Right lobe of liver (tissue), 6 donors: ENCODE measurements around the gene KCTD12. TPM values are rescaled to one million over a fixed set of nuclear protein-coding genes. Genes with fewer than 3 reads are reported as not detected.
"Not testable (repeated sequence)": the region's sequence is repeated elsewhere in the genome, so short reads cannot be mapped to it uniquely, and the experiment has no call there.

Experiments
- ATAC-seq, 4 donors: fragments of 200-7000 bp; cut with Tn5 transposase; one replicate each; pipeline ENCODE4 v1.9.1; 2020; ENCODE audit warnings: mild to moderate bottlenecking in 4 of 4, moderate library complexity in 4 of 4
- DNase-seq, 3 donors: peaks; one replicate each; pipeline ENCODE4 v3.0.0-alpha.2; 2020
- H3K27ac ChIP-seq, 3 donors: fragments of 200-600 bp; one replicate each; pipeline ENCODE4 v1.8.0; 2022
- H3K27me3 ChIP-seq, 2 donors: fragments of 200-600 bp; one replicate each; pipeline ENCODE4 v1.8.0; 2022
- H3K36me3 ChIP-seq, 4 donors: fragments of 200-600 bp; sonication (generic) in 1 of 4; one replicate each; pipeline versions ENCODE4 v1.5.1 to v1.8.0; 2017 to 2022; ENCODE audit warnings: control low read depth in 1 of 4
- H3K4me1 ChIP-seq, 4 donors: fragments of 200-600 bp; sonication (generic) in 1 of 4; one replicate each; pipeline versions ENCODE4 v1.5.1 to v1.8.0; 2017 to 2022; ENCODE audit warnings: control low read depth in 1 of 4
- H3K4me3 ChIP-seq, 3 donors: fragments of 200-600 bp; one replicate each; pipeline ENCODE4 v1.8.0; 2022
- H3K9me3 ChIP-seq, 4 donors: fragments of 200-600 bp; sonication (generic) in 1 of 4; one replicate each; pipeline versions ENCODE4 v1.5.1 to v1.8.0; 2017 to 2022; ENCODE audit warnings: control low read depth in 1 of 4
- POLR2A ChIP-seq: fragments of 450-650 bp; IDR thresholded peaks from one replicate; pipeline ENCODE4 v1.6.1; 2017; ENCODE audit warnings: antibody characterized with exemption, mild to moderate bottlenecking
- WGBS: methylation state at CpG from one replicate; pipeline ENCODE4 v1.1.6; 2018; ENCODE audit warnings: low coverage, low lambda C conversion rate; ENCODE audit not compliant: insufficient coverage; ENCODE audit errors: missing lambda C conversion rate; 5-methylcytosine and 5-hydroxymethylcytosine counted together
- intact Hi-C, 2 donors: fragments of 100-400 bp; cut with DNase I; formaldehyde crosslinking; loops; one replicate each; pipeline versions ENCODE4 v1.11.2 to v1.14.1; 2022
- total RNA-seq, 6 experiments: library from RNA; depleted of rRNA in 2 of 6; stranded (reverse); fragments of >200 nt in 2 of 6; fragmentation: NEBNext Ultra II Directional in 3 of 6; extraction: Animal tissue kit (Norgen Biotek cat#: 25700) in 3 of 6; gene quantifications; one replicate each; pipeline versions ENCODE4 v1.1.0 to v1.2.4, GENCODE V29; 2016 to 2023
- TF ChIP-seq, protein P1 (sequence below), 4 donors: fragments of 200-600 bp in 3 of 4; fragments of 450-650 bp in 1 of 4; IDR thresholded peaks; one replicate each; pipeline versions ENCODE4 v1.5.1 to v1.8.0; 2016 to 2022; ENCODE audit warnings: antibody characterized with exemption in 4 of 4, mild to moderate bottlenecking in 2 of 4
- donor health status: DM: no; HTN: yes; CAD: no.
- donor health status: DM: no; HTN: no; CAD: no.
- donor health status: DM: no; HTN: no; CAD: no.
- donor health status: DM: no; HTN: yes; CAD: no.
- donor health status: DM: no; HTN: yes; CAD: no.

The KCTD12 gene
- total RNA-seq, 6 experiments from 2014 or later = 3.5 to 10.9 (median 7.1) TPM

DNA sequence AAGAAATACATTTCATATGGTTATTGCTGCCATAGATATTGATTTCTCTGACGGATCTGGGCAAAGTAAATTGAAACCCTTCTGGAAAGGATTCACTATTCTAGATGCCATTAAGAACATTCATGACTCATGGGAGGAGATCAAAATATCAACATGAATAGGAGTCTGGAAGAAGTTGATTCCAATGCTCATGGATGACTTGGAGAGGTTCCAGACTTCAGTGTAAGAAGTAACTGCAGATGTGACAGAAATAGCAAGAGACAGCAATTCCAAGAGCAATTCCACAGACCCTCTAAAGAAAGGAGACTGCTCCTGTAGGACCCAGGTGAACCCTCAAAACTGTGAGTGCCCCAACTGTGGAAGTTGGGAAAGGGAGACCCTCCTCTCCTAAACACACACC, 30.9 kb upstream of the KCTD12 start:
- TF ChIP-seq, protein P1, sequence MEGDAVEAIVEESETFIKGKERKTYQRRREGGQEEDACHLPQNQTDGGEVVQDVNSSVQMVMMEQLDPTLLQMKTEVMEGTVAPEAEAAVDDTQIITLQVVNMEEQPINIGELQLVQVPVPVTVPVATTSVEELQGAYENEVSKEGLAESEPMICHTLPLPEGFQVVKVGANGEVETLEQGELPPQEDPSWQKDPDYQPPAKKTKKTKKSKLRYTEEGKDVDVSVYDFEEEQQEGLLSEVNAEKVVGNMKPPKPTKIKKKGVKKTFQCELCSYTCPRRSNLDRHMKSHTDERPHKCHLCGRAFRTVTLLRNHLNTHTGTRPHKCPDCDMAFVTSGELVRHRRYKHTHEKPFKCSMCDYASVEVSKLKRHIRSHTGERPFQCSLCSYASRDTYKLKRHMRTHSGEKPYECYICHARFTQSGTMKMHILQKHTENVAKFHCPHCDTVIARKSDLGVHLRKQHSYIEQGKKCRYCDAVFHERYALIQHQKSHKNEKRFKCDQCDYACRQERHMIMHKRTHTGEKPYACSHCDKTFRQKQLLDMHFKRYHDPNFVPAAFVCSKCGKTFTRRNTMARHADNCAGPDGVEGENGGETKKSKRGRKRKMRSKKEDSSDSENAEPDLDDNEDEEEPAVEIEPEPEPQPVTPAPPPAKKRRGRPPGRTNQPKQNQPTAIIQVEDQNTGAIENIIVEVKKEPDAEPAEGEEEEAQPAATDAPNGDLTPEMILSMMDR (IDR thresholded peaks at IDR 0.05) = no peak
- Histone ChIP-seq H3K27me3 (no peaks in the 10 kb centered on the region), H3K27ac (no peak overlapping the region), H3K4me3 (no peak overlapping the region), H3K36me3 (no peaks in the 10 kb centered on the region), H3K9me3 (no peaks in the 10 kb centered on the region), H3K4me1 (no peaks in the 10 kb centered on the region)
- intact Hi-C loops = no loop called here
- no peak for DNase-seq
- ATAC-seq = no peak
- 62% methylated on average over 1 of the region's 1 CpG for WGBS

DNA sequence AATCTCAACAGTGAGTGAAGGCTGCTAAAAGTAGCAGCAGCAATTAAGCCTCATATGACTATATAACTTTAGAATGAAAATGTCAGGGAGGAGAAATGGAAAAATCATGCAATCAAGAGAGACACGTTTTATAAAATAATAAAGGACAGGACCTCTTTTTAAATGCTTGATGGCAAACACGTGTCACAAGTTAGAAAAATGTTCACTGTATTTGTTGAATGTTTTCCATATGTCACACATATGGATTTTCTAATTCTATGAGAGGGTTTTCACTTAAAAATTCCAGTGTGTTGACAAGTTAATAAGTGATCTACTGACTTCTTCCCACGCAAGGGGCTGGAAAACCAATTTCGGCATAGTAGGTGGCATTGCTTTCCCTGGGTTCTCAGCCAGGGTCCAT, 27.7 kb upstream of the KCTD12 start:
- Histone ChIP-seq H3K27ac (no peak overlapping the region), H3K36me3 (no peaks in the 10 kb centered on the region), H3K4me3 (no peak overlapping the region), H3K27me3 (no peaks in the 10 kb centered on the region), H3K4me1 (no peaks in the 10 kb centered on the region), H3K9me3 (no peaks in the 10 kb centered on the region)
- TF ChIP-seq, protein P1 (IDR thresholded peaks at IDR 0.05) = no peak
- no peak for TF ChIP-seq POLR2A
- 59% methylated on average over 4 of the region's 4 CpGs for WGBS
- intact Hi-C loops = no loop called here
- no peak for ATAC-seq
- DNase-seq = no peak

GRCh38 chr13:76912476-76912875, 26.3 kb upstream of the KCTD12 start:
- TF ChIP-seq, protein P1 (IDR thresholded peaks at IDR 0.05) = no peak
- TF ChIP-seq POLR2A = no peak
- 67% methylated on average over 1 of the region's 3 CpGs for WGBS
- Histone ChIP-seq H3K4me3 (no peak overlapping the region), H3K27me3 (no peaks in the 10 kb centered on the region), H3K36me3 (no peaks in the 10 kb centered on the region), H3K4me1 (no peaks in the 10 kb centered on the region), H3K27ac (no peak overlapping the region), H3K9me3 (no peaks in the 10 kb centered on the region)
- intact Hi-C loops = no loop called here
- ATAC-seq (no peak), DNase-seq (no peak)

GRCh38 chr13:76904507-76904906, 18.3 kb upstream of the KCTD12 start:
- H3K36me3 ChIP-seq = no peaks in the 10 kb centered on the region
- intact Hi-C loops = no loop called here
- no peak for ATAC-seq
- no peak overlapping the region for H3K27ac ChIP-seq
- no peaks in the 10 kb centered on the region for H3K9me3 ChIP-seq
- 16% methylated on average over 2 of the region's 2 CpGs for WGBS
- TF ChIP-seq, protein P1 (IDR thresholded peaks at IDR 0.05) = no peak
- TF ChIP-seq POLR2A = no peak
- no peak overlapping the region for H3K4me3 ChIP-seq
- DNase-seq = no peak
- no peaks in the 10 kb centered on the region for H3K4me1 ChIP-seq
- H3K27me3 ChIP-seq = no peaks in the 10 kb centered on the region

DNA sequence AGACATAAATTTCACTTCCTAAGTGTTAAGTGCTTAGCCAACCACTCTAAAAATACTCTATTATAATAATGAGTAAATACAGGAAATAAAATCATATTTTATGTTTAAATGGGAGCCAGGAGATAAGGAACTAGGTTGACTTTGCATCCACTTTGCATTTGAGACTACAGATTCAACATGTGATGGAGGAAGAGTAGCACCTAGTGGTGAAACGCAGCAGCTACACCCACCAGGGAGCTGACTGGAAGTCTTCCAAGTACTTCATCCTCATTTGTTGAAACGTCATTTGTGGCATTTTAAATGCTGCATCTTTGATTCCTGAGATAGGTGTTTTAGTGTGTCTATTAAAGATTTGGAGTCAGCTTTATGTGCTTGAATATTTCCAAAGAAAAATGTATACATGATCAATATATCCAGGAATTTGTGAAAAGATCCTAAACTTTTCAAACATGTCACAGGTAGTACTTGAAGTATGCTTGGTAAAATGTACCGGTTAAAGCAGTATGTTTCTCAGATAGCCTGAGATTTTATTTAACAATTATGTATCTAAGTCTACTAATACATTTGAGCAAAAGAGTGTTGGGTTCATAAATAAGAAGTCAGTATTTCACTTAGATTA, 17.4 kb upstream of the KCTD12 start:
- Histone ChIP-seq H3K4me1 (no peaks in the 10 kb centered on the region), H3K4me3 (no peak overlapping the region), H3K27me3 (no peaks in the 10 kb centered on the region), H3K9me3 (no peaks in the 10 kb centered on the region), H3K36me3 (no peaks in the 10 kb centered on the region), H3K27ac (no peak overlapping the region)
- ATAC-seq (peak; percentile 93 to 99 (median 95)), DNase-seq (peak in 2 of 3 donors; percentile 47 to 58)
- TF ChIP-seq POLR2A = no peak
- TF ChIP-seq, protein P1 (IDR thresholded peaks at IDR 0.05) = peak; percentile 96 to 99 (median 98)
- intact Hi-C loops = no loop called here
- 22% methylated on average over 3 of the region's 3 CpGs for WGBS

- DNase-seq, H3K36me3 ChIP-seq, intact Hi-C loops, H3K9me3 ChIP-seq, ATAC-seq, H3K27me3 ChIP-seq, H3K4me1 ChIP-seq, H3K27ac ChIP-seq, H3K4me3 ChIP-seq: not testable (repeated sequence)
- 79% methylated on average over 4 of the region's 4 CpGs for WGBS
Measured at GRCh38 chr13:76899066-76899465, 12.9 kb upstream of the KCTD12 start.

DNA sequence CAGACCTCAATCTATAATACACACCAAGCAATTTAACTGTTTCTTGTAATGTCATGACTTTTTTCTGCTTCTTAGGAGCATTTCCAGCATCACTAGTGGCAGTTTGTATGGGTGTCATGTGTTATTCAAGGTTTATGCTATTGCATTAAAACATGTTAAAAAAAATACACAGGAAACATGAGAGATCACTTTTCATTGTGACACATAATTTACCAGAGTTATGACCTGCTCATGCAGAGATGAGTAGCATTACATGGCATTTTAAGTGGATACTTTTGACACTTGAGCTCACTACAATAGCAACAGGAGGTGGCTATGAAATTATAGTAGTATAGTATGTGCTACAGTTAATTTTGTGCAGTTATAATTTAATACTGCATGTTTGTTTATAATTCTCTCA, 11.0 kb upstream of the KCTD12 start:
- H3K36me3 ChIP-seq, intact Hi-C loops, DNase-seq, H3K9me3 ChIP-seq, ATAC-seq, H3K27me3 ChIP-seq, H3K4me1 ChIP-seq, H3K4me3 ChIP-seq, H3K27ac ChIP-seq: not testable (repeated sequence)
